Tibial nerve (tissue), 4 donors: Measurements from ENCODE around the gene ENOX1. TPM values are rescaled to one million over a fixed set of nuclear protein-coding genes. Genes with fewer than 3 reads are reported as not detected.

ENCODE experiments used
- DNase-seq, 2 donors: peaks; one replicate each; pipeline ENCODE4 v3.0.0-alpha.2; 2019; ENCODE audit warnings: low spot score in 2 of 2
- H3K27ac ChIP-seq, 4 donors: fragments of 200-600 bp; sonication (generic) in 3 of 4; one replicate each; pipeline ENCODE4 v1.5.1; 2017 to 2019; ENCODE audit warnings: mild to moderate bottlenecking in 1 of 4
- H3K27me3 ChIP-seq, 2 donors: fragments of 200-600 bp; sonication (generic) in 1 of 2; one replicate each; pipeline versions ENCODE4 v1.5.1 to v1.6.0; 2017 to 2019
- H3K36me3 ChIP-seq, 3 donors: fragments of 200-600 bp; sonication (generic); one replicate each; pipeline ENCODE4 v1.5.1; 2018 to 2019
- H3K4me1 ChIP-seq, 4 donors: fragments of 200-600 bp; sonication (generic) in 3 of 4; one replicate each; pipeline ENCODE4 v1.5.1; 2017 to 2019
- H3K4me3 ChIP-seq, 4 donors: fragments of 200-600 bp; sonication (generic) in 3 of 4; one replicate each; pipeline ENCODE4 v1.5.1; 2017 to 2019; ENCODE audit warnings: mild to moderate bottlenecking in 1 of 4, moderate library complexity in 1 of 4
- H3K9me3 ChIP-seq, 4 donors: fragments of 200-600 bp; sonication (generic) in 3 of 4; one replicate each; pipeline ENCODE4 v1.5.1; 2017 to 2019
- EP300 ChIP-seq, 2 donors: sonication (generic); formaldehyde crosslinking; IDR thresholded peaks; one replicate each; pipeline ENCODE4 v1.6.1; 2017; ENCODE audit warnings: antibody characterized with exemption in 2 of 2, mild to moderate bottlenecking in 1 of 2
- POLR2A ChIP-seq, 2 donors: fragments of 450-650 bp; IDR thresholded peaks; one replicate each; pipeline ENCODE4 v1.6.1; 2017; ENCODE audit warnings: antibody characterized with exemption in 2 of 2, mild to moderate bottlenecking in 2 of 2, moderate library complexity in 2 of 2
- whole genome bisulfite sequencing, 2 donors: methylation state at CpG; one replicate each; pipeline ENCODE4 v1.1.5; 2018; 5-methylcytosine and 5-hydroxymethylcytosine counted together
- total RNA-seq, 4 donors: library from RNA; depleted of rRNA; stranded (reverse); fragments of >200 nt; gene quantifications; one replicate each; pipeline ENCODE4 v1.1.0, GENCODE V29; 2016
- TF ChIP-seq, protein P1 (sequence below), 5 experiments: fragments of 200-600 bp in 3 of 5; fragments of 450-650 bp in 2 of 5; sonication (generic) in 3 of 5; IDR thresholded peaks; one replicate each; pipeline ENCODE4 v1.5.1; 2016 to 2019; ENCODE audit warnings: antibody characterized with exemption in 5 of 5, mild to moderate bottlenecking in 3 of 5, moderate library complexity in 2 of 5

Gene ENOX1
- total RNA-seq, 4 donors from 2014 or later, result 2.6 to 8.2 (median 4.6) TPM

DNA sequence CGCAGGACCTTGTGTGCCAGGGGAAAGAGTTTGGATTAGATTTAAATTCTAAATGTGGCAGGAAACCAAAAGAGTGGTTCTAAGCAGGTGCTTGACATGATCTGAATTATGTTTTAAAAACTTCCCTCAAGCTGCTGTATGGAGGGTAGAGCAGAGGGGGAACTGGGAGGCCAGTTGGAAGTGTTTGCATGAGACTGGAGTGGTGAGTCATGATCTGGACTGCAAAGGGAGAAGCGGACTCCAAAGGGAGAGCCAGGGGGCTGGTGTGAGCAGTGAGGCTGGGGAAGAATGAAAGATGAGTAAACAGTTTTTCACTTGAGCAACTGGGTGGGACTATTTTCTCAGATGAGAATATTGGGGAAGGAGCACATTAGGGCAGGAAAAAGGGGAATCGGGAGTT, 557.3 kb downstream of the ENOX1 start:
- H3K27me3 ChIP-seq, result no peaks in the 10 kb centered on the region
- no peaks in the 10 kb centered on the region for H3K4me1 ChIP-seq
- DNase-seq, result no peak
- no peak overlapping the region for H3K4me3 ChIP-seq
- H3K36me3 ChIP-seq, result no peaks in the 10 kb centered on the region
- H3K9me3 ChIP-seq, result no peaks in the 10 kb centered on the region
- WGBS, 2 donors, result 57 to 78% methylated on average over 3 of the region's 3 CpGs
- TF ChIP-seq, protein P1, sequence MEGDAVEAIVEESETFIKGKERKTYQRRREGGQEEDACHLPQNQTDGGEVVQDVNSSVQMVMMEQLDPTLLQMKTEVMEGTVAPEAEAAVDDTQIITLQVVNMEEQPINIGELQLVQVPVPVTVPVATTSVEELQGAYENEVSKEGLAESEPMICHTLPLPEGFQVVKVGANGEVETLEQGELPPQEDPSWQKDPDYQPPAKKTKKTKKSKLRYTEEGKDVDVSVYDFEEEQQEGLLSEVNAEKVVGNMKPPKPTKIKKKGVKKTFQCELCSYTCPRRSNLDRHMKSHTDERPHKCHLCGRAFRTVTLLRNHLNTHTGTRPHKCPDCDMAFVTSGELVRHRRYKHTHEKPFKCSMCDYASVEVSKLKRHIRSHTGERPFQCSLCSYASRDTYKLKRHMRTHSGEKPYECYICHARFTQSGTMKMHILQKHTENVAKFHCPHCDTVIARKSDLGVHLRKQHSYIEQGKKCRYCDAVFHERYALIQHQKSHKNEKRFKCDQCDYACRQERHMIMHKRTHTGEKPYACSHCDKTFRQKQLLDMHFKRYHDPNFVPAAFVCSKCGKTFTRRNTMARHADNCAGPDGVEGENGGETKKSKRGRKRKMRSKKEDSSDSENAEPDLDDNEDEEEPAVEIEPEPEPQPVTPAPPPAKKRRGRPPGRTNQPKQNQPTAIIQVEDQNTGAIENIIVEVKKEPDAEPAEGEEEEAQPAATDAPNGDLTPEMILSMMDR (IDR thresholded peaks at IDR 0.05), result no peak
- TF ChIP-seq POLR2A (IDR thresholded peaks at IDR 0.05), result no peak
- TF ChIP-seq EP300 (IDR thresholded peaks at IDR 0.05), result no peak
- no peak overlapping the region for H3K27ac ChIP-seq

DNA sequence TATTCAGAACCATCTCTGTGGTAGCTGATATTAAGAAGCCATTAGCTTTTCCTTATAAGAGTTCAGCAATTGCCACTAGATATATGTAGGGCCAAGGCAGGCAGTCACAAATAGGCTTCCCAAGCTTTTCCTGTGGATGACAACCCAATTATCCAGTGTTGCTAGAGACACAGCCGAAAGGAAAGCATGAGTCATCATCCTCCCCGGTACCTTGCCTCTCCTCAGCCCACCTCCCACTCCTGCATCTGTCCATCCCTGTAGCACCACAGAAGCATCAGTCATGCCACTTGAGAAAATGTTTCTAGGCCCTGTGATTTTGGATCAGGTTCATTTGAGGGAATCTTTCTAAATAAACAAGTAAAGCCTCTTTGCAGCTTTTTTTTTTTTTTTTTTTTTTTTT, 559.1 kb downstream of the ENOX1 start:
- Histone ChIP-seq H3K27me3 (no peaks in the 10 kb centered on the region), H3K27ac (no peak overlapping the region), H3K4me3 (no peak overlapping the region), H3K4me1 (no peaks in the 10 kb centered on the region), H3K36me3 (no peaks in the 10 kb centered on the region), H3K9me3 (no peaks in the 10 kb centered on the region)
- DNase-seq, result no peak
- TF ChIP-seq, protein P1 (IDR thresholded peaks at IDR 0.05), result no peak
- TF ChIP-seq POLR2A (IDR thresholded peaks at IDR 0.05) (no peak), EP300 (IDR thresholded peaks at IDR 0.05) (no peak)
- WGBS, 2 donors, result 38 to 61% methylated on average over 2 of the region's 2 CpGs

DNA sequence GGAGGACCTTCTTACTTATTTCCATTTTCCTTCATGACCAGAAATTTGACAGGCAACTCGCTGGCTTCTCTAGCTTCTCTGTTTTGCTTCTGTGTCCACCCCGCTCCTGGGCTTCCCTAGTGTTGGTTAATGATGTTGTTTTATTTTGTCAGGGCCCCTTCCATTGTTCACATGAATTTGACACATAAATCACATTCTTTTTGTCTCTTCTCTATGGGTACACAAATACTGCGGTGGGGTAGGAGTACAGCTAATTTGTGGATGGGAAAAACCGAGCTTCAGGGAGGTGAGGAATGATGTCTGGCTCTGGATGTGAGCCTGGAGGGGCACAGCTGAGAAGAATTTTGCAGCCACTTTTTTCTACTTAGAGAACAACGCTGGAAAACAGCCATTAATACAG, 563.6 kb downstream of the ENOX1 start:
- no peak for TF ChIP-seq EP300 (IDR thresholded peaks at IDR 0.05)
- TF ChIP-seq, protein P1 (IDR thresholded peaks at IDR 0.05), result no peak
- TF ChIP-seq POLR2A (IDR thresholded peaks at IDR 0.05), result no peak
- H3K4me3 ChIP-seq, result no peak overlapping the region
- 61 to 71% methylated on average over 5 of the region's 5 CpGs for whole genome bisulfite sequencing, 2 donors
- H3K36me3 ChIP-seq, result no peaks in the 10 kb centered on the region
- no peaks in the 10 kb centered on the region for H3K4me1 ChIP-seq
- no peaks in the 10 kb centered on the region for H3K27me3 ChIP-seq
- no peak for DNase-seq
- H3K9me3 ChIP-seq, result no peaks in the 10 kb centered on the region
- no peak overlapping the region for H3K27ac ChIP-seq

DNA sequence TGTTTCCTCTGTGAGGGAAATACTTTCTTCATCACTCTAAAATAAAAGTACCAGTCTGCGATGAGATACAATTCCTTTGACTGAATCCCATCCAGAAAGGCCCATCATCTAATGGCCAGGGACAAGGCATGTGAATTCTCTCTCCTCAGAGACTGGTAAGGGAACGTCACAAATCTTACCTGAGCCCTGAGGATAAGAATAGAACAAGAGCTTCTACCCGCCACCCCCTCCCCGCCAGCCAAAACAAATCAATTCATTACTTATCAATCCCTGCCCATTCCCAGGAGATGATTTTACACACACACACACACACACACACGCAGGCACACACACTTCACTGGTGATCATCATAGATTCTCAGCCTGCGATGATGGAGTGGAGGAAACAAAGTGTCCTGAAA, 564.7 kb downstream of the ENOX1 start:
- Histone ChIP-seq H3K36me3 (no peaks in the 10 kb centered on the region), H3K27ac (no peak overlapping the region), H3K4me1 (no peaks in the 10 kb centered on the region), H3K9me3 (no peaks in the 10 kb centered on the region), H3K4me3 (no peak overlapping the region), H3K27me3 (no peaks in the 10 kb centered on the region)
- DNase-seq, result no peak
- no peak for TF ChIP-seq POLR2A (IDR thresholded peaks at IDR 0.05)
- no peak for TF ChIP-seq EP300 (IDR thresholded peaks at IDR 0.05)
- TF ChIP-seq, protein P1 (IDR thresholded peaks at IDR 0.05), result no peak
- WGBS, 2 donors, result 90 to 91% methylated on average over 6 of the region's 6 CpGs

DNA sequence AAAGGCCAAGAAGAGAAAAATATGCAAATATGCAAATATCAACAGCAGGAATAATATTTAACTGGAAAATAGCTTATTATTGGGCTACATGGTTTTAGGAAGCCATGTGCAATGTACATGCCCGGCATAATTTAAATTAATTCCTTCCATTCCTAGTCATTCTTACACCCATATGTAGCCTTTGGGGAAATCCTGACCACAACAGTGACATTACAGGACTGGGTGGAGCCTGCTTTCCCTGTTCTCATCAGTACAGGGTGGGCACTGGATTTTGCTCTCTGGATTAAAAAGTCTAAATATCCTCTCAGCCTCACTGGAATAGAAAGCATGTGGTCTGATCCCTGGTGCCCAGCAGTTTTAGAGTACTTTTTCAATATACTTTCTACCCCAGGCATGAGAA, 565.2 kb downstream of the ENOX1 start:
- DNase-seq, result no peak
- H3K4me3 ChIP-seq, result no peak overlapping the region
- H3K36me3 ChIP-seq, result no peaks in the 10 kb centered on the region
- WGBS, 2 donors, result 94 to 100% methylated on average over 1 of the region's 1 CpG
- H3K4me1 ChIP-seq, result no peaks in the 10 kb centered on the region
- H3K27me3 ChIP-seq, result no peaks in the 10 kb centered on the region
- H3K27ac ChIP-seq, result no peak overlapping the region
- TF ChIP-seq POLR2A (IDR thresholded peaks at IDR 0.05) (no peak), EP300 (IDR thresholded peaks at IDR 0.05) (no peak)
- TF ChIP-seq, protein P1 (IDR thresholded peaks at IDR 0.05), result no peak
- H3K9me3 ChIP-seq, result no peaks in the 10 kb centered on the region
